ENCODE data around the gene HRH2. TPM values are rescaled to one million over a fixed set of nuclear protein-coding genes. Genes with fewer than 3 reads are reported as not detected.
"Not testable (repeated sequence)": the region's sequence is repeated elsewhere in the genome, so short reads cannot be mapped to it uniquely, and the experiment has no call there.

The HRH2 gene
- polyA plus RNA-seq, 3 donors from 2014 or later, result 0.11 to 0.34 (median 0.14) TPM

GRCh38 chr5:175742290-175742994 is 84.6 kb downstream of the HRH2 start:
- no peak overlapping the region for H3K4me3 Mint-ChIP-seq
- H3K36me3 Mint-ChIP-seq, result peaks cover 0 to 3% (median 0%) of the 10 kb centered on the region in 3 donors
- no peaks in the 10 kb centered on the region for H3K9me3 Mint-ChIP-seq
- no peak for DNase-seq
- no peaks in the 10 kb centered on the region for H3K4me1 Mint-ChIP-seq
- H3K27me3 Mint-ChIP-seq (ENCODE audit: low read depth in 3 of 3), result peaks cover 0 to 14% (median 4%) of the 10 kb centered on the region in 3 donors
- H3K27ac Mint-ChIP-seq, result no peak overlapping the region

GRCh38 chr5:175743676-175744210 is 85.9 kb downstream of the HRH2 start:
- DNase-seq, result no peak
- Mint-ChIP-seq H3K4me1 (no peaks in the 10 kb centered on the region), H3K9me3 (no peaks in the 10 kb centered on the region), H3K27ac (no peak overlapping the region), H3K4me3 (no peak overlapping the region), H3K27me3 (ENCODE audit: low read depth in 3 of 3) (peaks cover 0 to 21% (median 5%) of the 10 kb centered on the region in 3 donors), H3K36me3 (peaks cover 0 to 3% (median 0%) of the 10 kb centered on the region in 3 donors)

- H3K27ac Mint-ChIP-seq, result no peak overlapping the region
- no peak for DNase-seq
- H3K27me3 Mint-ChIP-seq (ENCODE audit: low read depth in 3 of 3), result peaks cover 0 to 23% (median 4%) of the 10 kb centered on the region in 3 donors
- no peaks in the 10 kb centered on the region for H3K4me1 Mint-ChIP-seq
- H3K36me3 Mint-ChIP-seq, result peaks cover 0 to 3% (median 0%) of the 10 kb centered on the region in 3 donors
- H3K4me3 Mint-ChIP-seq, result no peak overlapping the region
- no peaks in the 10 kb centered on the region for H3K9me3 Mint-ChIP-seq
Observed at GRCh38 chr5:175745210-175745609, 87.3 kb downstream of the HRH2 start.

GRCh38 chr5:175746851-175747250 is 89.0 kb downstream of the HRH2 start:
- DNase-seq, result no peak
- Mint-ChIP-seq H3K27ac (no peak overlapping the region), H3K9me3 (no peaks in the 10 kb centered on the region), H3K4me1 (no peaks in the 10 kb centered on the region), H3K36me3 (no peaks in the 10 kb centered on the region), H3K27me3 (ENCODE audit: low read depth in 3 of 3) (peaks cover 0 to 21% (median 4%) of the 10 kb centered on the region in 3 donors), H3K4me3 (no peak overlapping the region)

GRCh38 chr5:175747539-175748060 is 89.7 kb downstream of the HRH2 start:
- no peaks in the 10 kb centered on the region for H3K4me1 Mint-ChIP-seq
- peaks cover 2 to 27% (median 4%) of the 10 kb centered on the region in 3 donors for H3K27me3 Mint-ChIP-seq (ENCODE audit: low read depth in 3 of 3)
- no peak overlapping the region for H3K4me3 Mint-ChIP-seq
- H3K9me3 Mint-ChIP-seq, result no peaks in the 10 kb centered on the region
- H3K36me3 Mint-ChIP-seq, result no peaks in the 10 kb centered on the region
- no peak overlapping the region for H3K27ac Mint-ChIP-seq
- no peak for DNase-seq

GRCh38 chr5:175748650-175749049 is 90.8 kb downstream of the HRH2 start:
- Mint-ChIP-seq H3K27ac (no peak overlapping the region), H3K4me3 (no peak overlapping the region), H3K4me1 (no peaks in the 10 kb centered on the region), H3K9me3 (no peaks in the 10 kb centered on the region), H3K36me3 (no peaks in the 10 kb centered on the region), H3K27me3 (ENCODE audit: low read depth in 3 of 3) (peaks cover 4 to 31% (median 4%) of the 10 kb centered on the region in 3 donors)
- DNase-seq, result no peak

- no peak overlapping the region for H3K4me3 Mint-ChIP-seq
Observed at GRCh38 chr5:175749591-175749990, 91.7 kb downstream of the HRH2 start.

GRCh38 chr5:175750511-175750931 is 92.7 kb downstream of the HRH2 start:
- Mint-ChIP-seq H3K27ac (no peak overlapping the region), H3K27me3 (ENCODE audit: low read depth in 3 of 3) (peaks cover 5 to 32% (median 5%) of the 10 kb centered on the region in 3 donors), H3K4me1 (no peaks in the 10 kb centered on the region), H3K36me3 (no peaks in the 10 kb centered on the region), H3K9me3 (no peaks in the 10 kb centered on the region), H3K4me3 (no peak overlapping the region)
- no peak for DNase-seq

More at GRCh38 chr5:175749591-175749990, 91.7 kb downstream of the HRH2 start:
- H3K36me3 Mint-ChIP-seq, result no peaks in the 10 kb centered on the region
- H3K27me3 Mint-ChIP-seq (ENCODE audit: low read depth in 3 of 3), result peaks cover 5 to 32% (median 5%) of the 10 kb centered on the region in 3 donors
- no peak for DNase-seq
- H3K27ac Mint-ChIP-seq, result no peak overlapping the region
- H3K9me3 Mint-ChIP-seq, result no peaks in the 10 kb centered on the region
- no peaks in the 10 kb centered on the region for H3K4me1 Mint-ChIP-seq

GRCh38 chr5:175751369-175751768 is 93.5 kb downstream of the HRH2 start:
- H3K9me3 Mint-ChIP-seq, result no peaks in the 10 kb centered on the region
- no peak overlapping the region for H3K4me3 Mint-ChIP-seq
- no peaks in the 10 kb centered on the region for H3K4me1 Mint-ChIP-seq
- H3K36me3 Mint-ChIP-seq, result no peaks in the 10 kb centered on the region
- no peak for DNase-seq
- peaks cover 5 to 30% (median 5%) of the 10 kb centered on the region in 3 donors for H3K27me3 Mint-ChIP-seq (ENCODE audit: low read depth in 3 of 3)
- no peak overlapping the region for H3K27ac Mint-ChIP-seq

- Mint-ChIP-seq H3K36me3 (no peaks in the 10 kb centered on the region), H3K27ac (no peak overlapping the region)
Observed at GRCh38 chr5:175752826-175753535, 95.1 kb downstream of the HRH2 start.

GRCh38 chr5:175753536-175754402 is 95.9 kb downstream of the HRH2 start:
- no peaks in the 10 kb centered on the region for H3K4me1 Mint-ChIP-seq
- no peak overlapping the region for H3K4me3 Mint-ChIP-seq
- peaks cover 0 to 2% (median 0%) of the 10 kb centered on the region in 6 donors for H3K9me3 Mint-ChIP-seq
- peaks cover 4 to 31% (median 5%) of the 10 kb centered on the region in 3 donors for H3K27me3 Mint-ChIP-seq (ENCODE audit: low read depth in 3 of 3)
- H3K27ac Mint-ChIP-seq, result no peak overlapping the region
- H3K36me3 Mint-ChIP-seq, result no peaks in the 10 kb centered on the region
- no peak for DNase-seq

More at GRCh38 chr5:175752826-175753535, 95.1 kb downstream of the HRH2 start:
- H3K4me3 Mint-ChIP-seq, result no peak overlapping the region
- H3K4me1 Mint-ChIP-seq, result no peaks in the 10 kb centered on the region
- H3K27me3 Mint-ChIP-seq (ENCODE audit: low read depth in 3 of 3), result peaks cover 4 to 36% (median 5%) of the 10 kb centered on the region in 3 donors
- DNase-seq, result no peak
- H3K9me3 Mint-ChIP-seq, result peaks cover 0 to 2% (median 0%) of the 10 kb centered on the region in 6 donors

- H3K4me1 Mint-ChIP-seq, H3K27ac Mint-ChIP-seq, H3K9me3 Mint-ChIP-seq, H3K36me3 Mint-ChIP-seq, H3K4me3 Mint-ChIP-seq, DNase-seq: not testable (repeated sequence)
- peaks cover 1 to 17% (median 8%) of the 10 kb centered on the region in 3 donors for H3K27me3 Mint-ChIP-seq (ENCODE audit: low read depth in 3 of 3)
Observed at GRCh38 chr5:175759991-175760390, 102.1 kb downstream of the HRH2 start.

Measured in immature natural killer cell (primary cell).